ENCODE results near the gene PTX3. TPM values are rescaled to one million over a fixed set of nuclear protein-coding genes. Genes with fewer than 3 reads are reported as not detected.

PTX3 gene
- total RNA-seq, 1 experiment from 2014 or later: 2.1 TPM

DNA sequence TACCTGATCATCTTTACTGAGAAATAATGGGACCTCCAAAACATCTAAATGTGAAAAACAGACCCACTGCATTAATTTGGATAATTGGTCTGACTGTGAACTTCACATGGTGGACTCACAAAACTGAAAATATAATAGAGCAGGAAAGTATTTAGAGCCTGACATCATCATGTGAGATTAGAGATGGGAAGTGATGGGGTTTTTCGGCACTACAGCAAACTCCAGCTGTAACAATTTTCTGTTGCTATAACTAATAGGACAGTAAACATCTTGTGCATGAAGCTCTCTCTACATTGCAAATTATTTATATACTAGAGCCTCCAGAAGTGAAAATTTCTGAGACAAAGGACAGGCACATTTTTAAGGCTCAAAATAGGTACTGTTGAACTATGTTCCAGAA is 34.4 kb downstream of the PTX3 start:
- H3K36me3 ChIP-seq (ENCODE audit: control insufficient read depth, insufficient read depth, low read length): no peaks in the 10 kb centered on the region
- no TSS peak for BruUV-seq (replicated peaks)
- DNase-seq (ENCODE audit: low read depth, low spot score) (no peak), ATAC-seq (no peak)
- no peaks in the 10 kb centered on the region for H3K4me1 ChIP-seq (ENCODE audit: control insufficient read depth, insufficient read depth, low read length)
- POLR2A ChIA-PET: no interaction called here
- no peaks in the 10 kb centered on the region for H3K9me3 ChIP-seq (ENCODE audit: control insufficient read depth, insufficient read depth, low read depth, low read length)
- in situ Hi-C loops (cut with HindIII; ENCODE audit: low pct_unique_long_range_greater_than_20kb, low sequenced_read_pairs): no loop called here
- intact Hi-C loops (cut with micrococcal nuclease; ENCODE audit: unreplicated experiment): no loop called here
- H3K27ac ChIP-seq (ENCODE audit: low read length): no peak overlapping the region
- TF ChIP-seq TCF7L2 (IDR thresholded peaks at IDR 0.05; ENCODE audit: low read depth, low read length) (no peak), POLR2AphosphoS5 (IDR thresholded peaks at IDR 0.05; ENCODE audit: low read depth, low read length) (no peak), SIN3A (IDR thresholded peaks at IDR 0.05; ENCODE audit: borderline replicate concordance, insufficient read depth, low read depth, low read length) (no peak)
- TF ChIP-seq, protein P1, sequence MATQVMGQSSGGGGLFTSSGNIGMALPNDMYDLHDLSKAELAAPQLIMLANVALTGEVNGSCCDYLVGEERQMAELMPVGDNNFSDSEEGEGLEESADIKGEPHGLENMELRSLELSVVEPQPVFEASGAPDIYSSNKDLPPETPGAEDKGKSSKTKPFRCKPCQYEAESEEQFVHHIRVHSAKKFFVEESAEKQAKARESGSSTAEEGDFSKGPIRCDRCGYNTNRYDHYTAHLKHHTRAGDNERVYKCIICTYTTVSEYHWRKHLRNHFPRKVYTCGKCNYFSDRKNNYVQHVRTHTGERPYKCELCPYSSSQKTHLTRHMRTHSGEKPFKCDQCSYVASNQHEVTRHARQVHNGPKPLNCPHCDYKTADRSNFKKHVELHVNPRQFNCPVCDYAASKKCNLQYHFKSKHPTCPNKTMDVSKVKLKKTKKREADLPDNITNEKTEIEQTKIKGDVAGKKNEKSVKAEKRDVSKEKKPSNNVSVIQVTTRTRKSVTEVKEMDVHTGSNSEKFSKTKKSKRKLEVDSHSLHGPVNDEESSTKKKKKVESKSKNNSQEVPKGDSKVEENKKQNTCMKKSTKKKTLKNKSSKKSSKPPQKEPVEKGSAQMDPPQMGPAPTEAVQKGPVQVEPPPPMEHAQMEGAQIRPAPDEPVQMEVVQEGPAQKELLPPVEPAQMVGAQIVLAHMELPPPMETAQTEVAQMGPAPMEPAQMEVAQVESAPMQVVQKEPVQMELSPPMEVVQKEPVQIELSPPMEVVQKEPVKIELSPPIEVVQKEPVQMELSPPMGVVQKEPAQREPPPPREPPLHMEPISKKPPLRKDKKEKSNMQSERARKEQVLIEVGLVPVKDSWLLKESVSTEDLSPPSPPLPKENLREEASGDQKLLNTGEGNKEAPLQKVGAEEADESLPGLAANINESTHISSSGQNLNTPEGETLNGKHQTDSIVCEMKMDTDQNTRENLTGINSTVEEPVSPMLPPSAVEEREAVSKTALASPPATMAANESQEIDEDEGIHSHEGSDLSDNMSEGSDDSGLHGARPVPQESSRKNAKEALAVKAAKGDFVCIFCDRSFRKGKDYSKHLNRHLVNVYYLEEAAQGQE (IDR thresholded peaks at IDR 0.05; ENCODE audit: insufficient read depth in 1 of 2, low read depth in 2 of 2, low read length in 1 of 2): no peak
- TF ChIP-seq, protein P2, sequence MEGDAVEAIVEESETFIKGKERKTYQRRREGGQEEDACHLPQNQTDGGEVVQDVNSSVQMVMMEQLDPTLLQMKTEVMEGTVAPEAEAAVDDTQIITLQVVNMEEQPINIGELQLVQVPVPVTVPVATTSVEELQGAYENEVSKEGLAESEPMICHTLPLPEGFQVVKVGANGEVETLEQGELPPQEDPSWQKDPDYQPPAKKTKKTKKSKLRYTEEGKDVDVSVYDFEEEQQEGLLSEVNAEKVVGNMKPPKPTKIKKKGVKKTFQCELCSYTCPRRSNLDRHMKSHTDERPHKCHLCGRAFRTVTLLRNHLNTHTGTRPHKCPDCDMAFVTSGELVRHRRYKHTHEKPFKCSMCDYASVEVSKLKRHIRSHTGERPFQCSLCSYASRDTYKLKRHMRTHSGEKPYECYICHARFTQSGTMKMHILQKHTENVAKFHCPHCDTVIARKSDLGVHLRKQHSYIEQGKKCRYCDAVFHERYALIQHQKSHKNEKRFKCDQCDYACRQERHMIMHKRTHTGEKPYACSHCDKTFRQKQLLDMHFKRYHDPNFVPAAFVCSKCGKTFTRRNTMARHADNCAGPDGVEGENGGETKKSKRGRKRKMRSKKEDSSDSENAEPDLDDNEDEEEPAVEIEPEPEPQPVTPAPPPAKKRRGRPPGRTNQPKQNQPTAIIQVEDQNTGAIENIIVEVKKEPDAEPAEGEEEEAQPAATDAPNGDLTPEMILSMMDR (IDR thresholded peaks at IDR 0.05): no peak
- no peaks in the 10 kb centered on the region for H3K27me3 ChIP-seq (ENCODE audit: control insufficient read depth, insufficient read depth, low read length)
- no peak overlapping the region for H3K4me3 ChIP-seq (ENCODE audit: low read depth in 2 of 2, low read length in 2 of 2)
- CTCF ChIA-PET: no interaction called here

DNA sequence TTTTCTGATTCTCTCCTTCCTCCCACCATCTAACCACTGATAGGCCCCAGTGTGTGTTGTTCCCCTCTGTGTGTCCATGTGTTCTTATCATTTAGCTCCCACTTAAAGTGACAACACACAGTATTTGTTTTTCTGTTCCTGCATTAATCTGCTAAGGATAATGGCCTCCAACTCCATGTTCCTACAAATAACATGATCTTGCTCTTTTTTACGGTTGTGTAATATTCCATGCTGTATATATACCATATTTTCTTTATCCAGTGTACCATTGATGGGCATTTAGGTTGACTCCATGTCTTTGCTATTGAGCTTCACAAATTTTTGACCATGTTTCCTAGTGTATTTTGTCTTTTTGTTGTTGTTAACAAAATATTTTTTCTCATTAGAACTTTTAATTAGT is 36.0 kb downstream of the PTX3 start:
- no peak for ATAC-seq
- Histone ChIP-seq H3K27me3 (ENCODE audit: control insufficient read depth, insufficient read depth, low read length) (no peaks in the 10 kb centered on the region), H3K27ac (ENCODE audit: low read length) (no peak overlapping the region), H3K36me3 (ENCODE audit: control insufficient read depth, insufficient read depth, low read length) (no peaks in the 10 kb centered on the region), H3K4me1 (ENCODE audit: control insufficient read depth, insufficient read depth, low read length) (no peaks in the 10 kb centered on the region), H3K4me3 (ENCODE audit: low read depth in 2 of 2, low read length in 2 of 2) (no peak overlapping the region), H3K9me3 (ENCODE audit: control insufficient read depth, insufficient read depth, low read depth, low read length) (no peaks in the 10 kb centered on the region)
- ChIA-PET CTCF (no interaction called here), POLR2A (no interaction called here)
- intact Hi-C loops (cut with micrococcal nuclease; ENCODE audit: unreplicated experiment) (no loop called here), in situ Hi-C loops (cut with HindIII; ENCODE audit: low pct_unique_long_range_greater_than_20kb, low sequenced_read_pairs) (no loop called here)
- no TSS peak for BruUV-seq (replicated peaks)
- TF ChIP-seq, protein P1 (IDR thresholded peaks at IDR 0.05; ENCODE audit: insufficient read depth in 1 of 2, low read depth in 2 of 2, low read length in 1 of 2): no peak
- no peak for TF ChIP-seq TCF7L2 (IDR thresholded peaks at IDR 0.05; ENCODE audit: low read depth, low read length)
- no peak for TF ChIP-seq POLR2AphosphoS5 (IDR thresholded peaks at IDR 0.05; ENCODE audit: low read depth, low read length)
- TF ChIP-seq SIN3A (IDR thresholded peaks at IDR 0.05; ENCODE audit: borderline replicate concordance, insufficient read depth, low read depth, low read length): no peak
- TF ChIP-seq, protein P2 (IDR thresholded peaks at IDR 0.05): no peak
- DNase-seq (ENCODE audit: low read depth, low spot score): no peak

All from Panc1 (cell line).